ENCODE data around the gene TM6SF1. TPM values are rescaled to one million over a fixed set of nuclear protein-coding genes. Genes with fewer than 3 reads are reported as not detected.

TM6SF1 gene
- polyA plus RNA-seq, 1 donor (not counting 4 experiments of a cell fraction or from before 2014, with no cell fraction given): 0.05 TPM

- Histone ChIP-seq H3K36me3 (ENCODE audit: control insufficient read depth in 2 of 2, extremely low read depth in 1 of 2, insufficient read depth in 2 of 2, low read length in 2 of 2) (no peaks in the 10 kb centered on the region), H3K9me3 (ENCODE audit: control insufficient read depth, low read depth, low read length) (no peaks in the 10 kb centered on the region), H3K9ac (ENCODE audit: control insufficient read depth, extremely low read depth, insufficient read depth, low read length) (no peak overlapping the region), H3K79me2 (ENCODE audit: control insufficient read depth, insufficient read depth, low read length) (no peaks in the 10 kb centered on the region), H3K4me2 (ENCODE audit: control insufficient read depth, extremely low read depth, insufficient read depth, low read depth, low read length) (no peak overlapping the region), H4K20me1 (ENCODE audit: control insufficient read depth, extremely low read depth, insufficient read depth, low read length) (no peaks in the 10 kb centered on the region), H3K4me1 (ENCODE audit: control insufficient read depth, extremely low read depth, insufficient read depth, low read length) (no peaks in the 10 kb centered on the region), H3K9me1 (ENCODE audit: control insufficient read depth, extremely low read depth, insufficient read depth, low read length) (no peaks in the 10 kb centered on the region), H3K27ac (ENCODE audit: control insufficient read depth, insufficient read depth, low read length) (no peak overlapping the region), H2AFZ (ENCODE audit: control insufficient read depth, low read length) (no peak overlapping the region), H3K27me3 (ENCODE audit: control insufficient read depth, extremely low read depth, insufficient read depth, low read length) (no peaks in the 10 kb centered on the region), H3K4me3 (ENCODE audit: control insufficient read depth in 2 of 3, extremely low read depth in 1 of 3, insufficient read depth in 2 of 3, low read depth in 1 of 3, low read length in 3 of 3) (no peak overlapping the region)
- FAIRE-seq (no peak), DNase-seq (ENCODE audit: low read depth, low spot score) (no peak)
- TF ChIP-seq EZH2 (IDR thresholded peaks at IDR 0.05; ENCODE audit: low read length) (no peak), CTCF (optimal IDR thresholded peaks at IDR 0.05 in 1 of 3, IDR thresholded peaks at IDR 0.05 in 1 of 3, conservative IDR thresholded peaks at IDR 0.05 in 1 of 3; ENCODE audit: extremely low read depth in 1 of 3, insufficient read depth in 2 of 3, low read length in 3 of 3) (no peak)
- dilution Hi-C loops (cut with MboI; ENCODE audit: extremely low pct_ligation_motif_present, low sequenced_read_pairs): no loop called here
These were observed 70.9 kb downstream of the TM6SF1 start for GRCh38 chr15:83178390-83178789.

- Histone ChIP-seq H4K20me1 (ENCODE audit: control insufficient read depth, extremely low read depth, insufficient read depth, low read length) (no peaks in the 10 kb centered on the region), H3K4me1 (ENCODE audit: control insufficient read depth, extremely low read depth, insufficient read depth, low read length) (no peaks in the 10 kb centered on the region), H3K27ac (ENCODE audit: control insufficient read depth, insufficient read depth, low read length) (no peak overlapping the region), H2AFZ (ENCODE audit: control insufficient read depth, low read length) (no peak overlapping the region), H3K9me3 (ENCODE audit: control insufficient read depth, low read depth, low read length) (no peaks in the 10 kb centered on the region), H3K79me2 (ENCODE audit: control insufficient read depth, insufficient read depth, low read length) (no peaks in the 10 kb centered on the region), H3K4me3 (ENCODE audit: control insufficient read depth in 2 of 3, extremely low read depth in 1 of 3, insufficient read depth in 2 of 3, low read depth in 1 of 3, low read length in 3 of 3) (no peak overlapping the region), H3K9ac (ENCODE audit: control insufficient read depth, extremely low read depth, insufficient read depth, low read length) (no peak overlapping the region), H3K9me1 (ENCODE audit: control insufficient read depth, extremely low read depth, insufficient read depth, low read length) (no peaks in the 10 kb centered on the region), H3K4me2 (ENCODE audit: control insufficient read depth, extremely low read depth, insufficient read depth, low read depth, low read length) (no peak overlapping the region), H3K27me3 (ENCODE audit: control insufficient read depth, extremely low read depth, insufficient read depth, low read length) (no peaks in the 10 kb centered on the region), H3K36me3 (ENCODE audit: control insufficient read depth in 2 of 2, extremely low read depth in 1 of 2, insufficient read depth in 2 of 2, low read length in 2 of 2) (no peaks in the 10 kb centered on the region)
- no peak for TF ChIP-seq CTCF (optimal IDR thresholded peaks at IDR 0.05 in 1 of 3, IDR thresholded peaks at IDR 0.05 in 1 of 3, conservative IDR thresholded peaks at IDR 0.05 in 1 of 3; ENCODE audit: extremely low read depth in 1 of 3, insufficient read depth in 2 of 3, low read length in 3 of 3)
- TF ChIP-seq EZH2 (IDR thresholded peaks at IDR 0.05; ENCODE audit: low read length): no peak
- DNase-seq (ENCODE audit: low read depth, low spot score) (no peak), FAIRE-seq (no peak)
- dilution Hi-C loops (cut with MboI; ENCODE audit: extremely low pct_ligation_motif_present, low sequenced_read_pairs): no loop called here
These were observed 71.5 kb downstream of the TM6SF1 start for GRCh38 chr15:83178869-83179325.
